Gastroesophageal sphincter (tissue), 4 donors: ENCODE results near the gene COTL1. TPM values are rescaled to one million over a fixed set of nuclear protein-coding genes. Genes with fewer than 3 reads are reported as not detected.

ENCODE experiments used
- ATAC-seq: fragments of 150-250 bp; one replicate; pipeline ENCODE4 v1.9.1; 2016; ENCODE audit warnings: mild to moderate bottlenecking, moderate library complexity
- H3K27ac ChIP-seq, 4 donors: fragments of 200-600 bp; sonication (generic) in 3 of 4; 1 replicate in 3 of 4; 2 replicates in 1 of 4; pipeline ENCODE4 v1.5.1; 2016 to 2019
- H3K27me3 ChIP-seq: fragments of 200-600 bp; sonication (generic); one replicate; pipeline ENCODE4 v1.5.1; 2019
- H3K36me3 ChIP-seq, 2 donors: fragments of 200-600 bp; sonication (generic); one replicate each; pipeline ENCODE4 v1.5.1; 2019; ENCODE audit warnings: control low read depth in 1 of 2
- H3K4me1 ChIP-seq, 3 donors: fragments of 200-600 bp; sonication (generic); 1 replicate in 2 of 3; 2 replicates in 1 of 3; pipeline ENCODE4 v1.5.1; 2016 to 2019; ENCODE audit warnings: control low read depth in 2 of 3
- H3K4me3 ChIP-seq, 2 donors: fragments of 200-600 bp; sonication (generic); one replicate each; pipeline ENCODE4 v1.5.1; 2019; ENCODE audit warnings: mild to moderate bottlenecking in 1 of 2, moderate library complexity in 1 of 2
- H3K9me3 ChIP-seq, 3 donors: fragments of 200-600 bp; sonication (generic); one replicate each; pipeline ENCODE4 v1.5.1; 2017 to 2019; ENCODE audit warnings: control low read depth in 2 of 3
- EP300 ChIP-seq: sonication (generic); formaldehyde crosslinking; IDR thresholded peaks from one replicate; pipeline ENCODE4 v1.6.1; 2017; ENCODE audit warnings: antibody characterized with exemption, mild to moderate bottlenecking
- POLR2A ChIP-seq, 2 donors: fragments of 450-650 bp; IDR thresholded peaks; one replicate each; pipeline ENCODE4 v1.6.1; 2017; ENCODE audit warnings: antibody characterized with exemption in 2 of 2, mild to moderate bottlenecking in 2 of 2, moderate library complexity in 1 of 2
- POLR2AphosphoS5 ChIP-seq: sonication (generic); formaldehyde crosslinking; IDR thresholded peaks from one replicate; pipeline ENCODE4 v1.6.1; 2017; ENCODE audit warnings: antibody characterized with exemption
- WGBS, 2 donors: methylation state at CpG; one replicate each; pipeline ENCODE4 v1.1.5; 2018; ENCODE audit warnings: low coverage in 1 of 2; 5-methylcytosine and 5-hydroxymethylcytosine counted together
- total RNA-seq, 4 donors: library from RNA; depleted of rRNA; stranded (reverse); fragments of >200 nt; gene quantifications; one replicate each; pipeline ENCODE4 v1.1.0, GENCODE V29; 2016
- TF ChIP-seq, protein P1 (sequence below), 4 experiments: fragments of 200-600 bp in 2 of 4; fragments of 450-650 bp in 2 of 4; sonication (generic) in 1 of 4; IDR thresholded peaks; one replicate each; pipeline ENCODE4 v1.5.1; 2017 to 2019; ENCODE audit warnings: antibody characterized with exemption in 4 of 4, mild to moderate bottlenecking in 2 of 4, moderate library complexity in 2 of 4

COTL1 gene
- total RNA-seq, 4 donors from 2014 or later, result 13.1 to 46.2 (median 37.3) TPM

- H3K36me3 ChIP-seq, result peaks cover 0 to 95% of the 10 kb centered on the region in 2 donors
These were observed 44.6 kb upstream of the COTL1 start for GRCh38 chr16:84662471-84662870.

GRCh38 chr16:84661418-84662060 is 43.7 kb upstream of the COTL1 start:
- Histone ChIP-seq H3K4me1 (no peaks in the 10 kb centered on the region), H3K27me3 (no peaks in the 10 kb centered on the region), H3K36me3 (peaks cover 0 to 100% of the 10 kb centered on the region in 2 donors), H3K9me3 (no peaks in the 10 kb centered on the region), H3K27ac (no peak overlapping the region), H3K4me3 (no peak overlapping the region)
- no peak for TF ChIP-seq POLR2AphosphoS5
- TF ChIP-seq, protein P1, sequence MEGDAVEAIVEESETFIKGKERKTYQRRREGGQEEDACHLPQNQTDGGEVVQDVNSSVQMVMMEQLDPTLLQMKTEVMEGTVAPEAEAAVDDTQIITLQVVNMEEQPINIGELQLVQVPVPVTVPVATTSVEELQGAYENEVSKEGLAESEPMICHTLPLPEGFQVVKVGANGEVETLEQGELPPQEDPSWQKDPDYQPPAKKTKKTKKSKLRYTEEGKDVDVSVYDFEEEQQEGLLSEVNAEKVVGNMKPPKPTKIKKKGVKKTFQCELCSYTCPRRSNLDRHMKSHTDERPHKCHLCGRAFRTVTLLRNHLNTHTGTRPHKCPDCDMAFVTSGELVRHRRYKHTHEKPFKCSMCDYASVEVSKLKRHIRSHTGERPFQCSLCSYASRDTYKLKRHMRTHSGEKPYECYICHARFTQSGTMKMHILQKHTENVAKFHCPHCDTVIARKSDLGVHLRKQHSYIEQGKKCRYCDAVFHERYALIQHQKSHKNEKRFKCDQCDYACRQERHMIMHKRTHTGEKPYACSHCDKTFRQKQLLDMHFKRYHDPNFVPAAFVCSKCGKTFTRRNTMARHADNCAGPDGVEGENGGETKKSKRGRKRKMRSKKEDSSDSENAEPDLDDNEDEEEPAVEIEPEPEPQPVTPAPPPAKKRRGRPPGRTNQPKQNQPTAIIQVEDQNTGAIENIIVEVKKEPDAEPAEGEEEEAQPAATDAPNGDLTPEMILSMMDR (IDR thresholded peaks at IDR 0.05), result no peak
- TF ChIP-seq EP300, result no peak
- no peak for TF ChIP-seq POLR2A (IDR thresholded peaks at IDR 0.05)
- WGBS, 2 donors, result 90 to 95% methylated on average over 6 to 8 of the region's 51 CpGs
- no peak for ATAC-seq

More at GRCh38 chr16:84662471-84662870, 44.6 kb upstream of the COTL1 start:
- TF ChIP-seq POLR2AphosphoS5 (no peak), EP300 (no peak), POLR2A (IDR thresholded peaks at IDR 0.05) (no peak)
- TF ChIP-seq, protein P1 (IDR thresholded peaks at IDR 0.05), result no peak
- Histone ChIP-seq H3K27ac (no peak overlapping the region), H3K4me1 (no peaks in the 10 kb centered on the region), H3K4me3 (no peak overlapping the region), H3K9me3 (no peaks in the 10 kb centered on the region), H3K27me3 (no peaks in the 10 kb centered on the region)
- no peak for ATAC-seq
- 86 to 87% methylated on average over 6 to 9 of the region's 9 CpGs for WGBS, 2 donors

GRCh38 chr16:84660973-84661372 is 43.1 kb upstream of the COTL1 start:
- Histone ChIP-seq H3K27ac (no peak overlapping the region), H3K27me3 (no peaks in the 10 kb centered on the region), H3K4me1 (no peaks in the 10 kb centered on the region), H3K4me3 (no peak overlapping the region), H3K9me3 (no peaks in the 10 kb centered on the region), H3K36me3 (peaks cover 0 to 100% of the 10 kb centered on the region in 2 donors)
- TF ChIP-seq, protein P1 (IDR thresholded peaks at IDR 0.05), result no peak
- TF ChIP-seq POLR2AphosphoS5, result no peak
- no peak for TF ChIP-seq EP300
- TF ChIP-seq POLR2A (IDR thresholded peaks at IDR 0.05), result no peak
- WGBS, 2 donors, result 68 to 70% methylated on average over 4 to 7 of the region's 7 CpGs
- ATAC-seq, result no peak

- Histone ChIP-seq H3K4me1 (no peaks in the 10 kb centered on the region), H3K36me3 (peaks cover 0 to 98% of the 10 kb centered on the region in 2 donors), H3K9me3 (no peaks in the 10 kb centered on the region), H3K4me3 (no peak overlapping the region), H3K27ac (no peak overlapping the region), H3K27me3 (no peaks in the 10 kb centered on the region)
- no peak for ATAC-seq
- TF ChIP-seq EP300, result no peak
- TF ChIP-seq POLR2AphosphoS5, result no peak
- TF ChIP-seq POLR2A (IDR thresholded peaks at IDR 0.05), result no peak
- TF ChIP-seq, protein P1 (IDR thresholded peaks at IDR 0.05), result no peak
- WGBS, 2 donors, result 73 to 95% methylated on average over 4 to 5 of the region's 27 CpGs
These were observed 41.9 kb upstream of the COTL1 start for GRCh38 chr16:84659656-84660300.

DNA sequence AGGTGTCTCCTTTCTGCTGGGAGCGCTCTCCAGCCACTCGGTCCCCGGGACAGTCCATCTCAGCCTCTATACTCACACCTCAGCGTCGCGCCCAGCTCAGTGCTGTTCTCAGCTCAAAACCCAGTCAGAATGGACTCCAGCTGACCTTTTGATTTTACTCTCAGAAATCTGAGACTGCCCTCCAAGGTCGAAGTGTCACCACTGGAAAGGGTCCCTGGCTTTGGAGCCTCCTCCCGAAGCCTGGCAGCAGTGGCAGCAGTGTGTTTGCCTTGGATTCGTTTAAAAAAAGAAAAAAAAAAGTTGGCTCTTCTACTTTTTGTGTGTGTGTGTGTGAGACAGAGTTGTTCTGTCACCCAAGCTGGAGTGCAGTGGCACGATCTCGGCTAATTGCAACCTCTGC is 40.8 kb upstream of the COTL1 start:
- no peak for ATAC-seq

More for the DNA sequence above, 40.8 kb upstream of the COTL1 start:
- no peaks in the 10 kb centered on the region for H3K27me3 ChIP-seq
- H3K36me3 ChIP-seq, result peaks cover 0 to 96% of the 10 kb centered on the region in 2 donors
- no peak overlapping the region for H3K27ac ChIP-seq
- no peak overlapping the region for H3K4me3 ChIP-seq
- H3K4me1 ChIP-seq, result no peaks in the 10 kb centered on the region
- H3K9me3 ChIP-seq, result no peaks in the 10 kb centered on the region
- WGBS, 2 donors, result 40 to 83% methylated on average over 1 of the region's 11 CpGs
- TF ChIP-seq POLR2A (IDR thresholded peaks at IDR 0.05) (no peak), POLR2AphosphoS5 (no peak), EP300 (no peak)
- TF ChIP-seq, protein P1 (IDR thresholded peaks at IDR 0.05), result no peak
